GM19438 (cell line): ENCODE results near the gene XCL2.
"Not testable (repeated sequence)": the region's sequence is repeated elsewhere in the genome, so short reads cannot be mapped to it uniquely, and the experiment has no call there.

Experiments used
- ATAC-seq: cut with Tn5 transposase; IDR thresholded peaks from one replicate; pipeline ENCODE4 v1.9.1; 2021; ENCODE audit warnings: low read depth; ENCODE audit not compliant: unreplicated experiment

The XCL2 gene, protein sequence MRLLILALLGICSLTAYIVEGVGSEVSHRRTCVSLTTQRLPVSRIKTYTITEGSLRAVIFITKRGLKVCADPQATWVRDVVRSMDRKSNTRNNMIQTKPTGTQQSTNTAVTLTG

GRCh38 chr1:168543840-168544498 lies at the start of gene XCL2:
Gene XCL2, minus strand, starts transcription at chr1:168543997. Its CDS starts 33 bp downstream, at chr1:168543964.
- not testable (repeated sequence) for ATAC-seq

GRCh38 chr1:168591641-168592250 lies 47.9 kb upstream of the XCL2 start:
- no peak for ATAC-seq

DNA sequence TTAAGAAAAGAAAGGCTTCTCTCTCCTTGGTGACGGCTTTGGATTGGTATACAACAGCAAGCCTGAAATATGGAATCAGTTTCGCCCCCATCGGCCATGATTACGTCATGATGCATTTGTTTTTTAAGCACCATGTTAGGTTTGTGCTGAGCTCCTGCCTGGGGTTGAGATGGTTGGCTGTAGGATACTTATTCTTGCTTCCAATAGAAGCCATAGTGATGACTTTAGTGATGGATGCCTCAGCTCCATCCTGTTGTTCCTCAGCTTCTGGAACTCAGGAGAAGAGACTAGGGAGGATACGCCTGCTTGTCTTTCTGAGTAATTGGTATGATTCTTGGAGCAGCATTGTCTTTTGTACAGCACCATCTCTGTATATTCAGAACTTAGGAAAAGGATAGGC lies 47.3 kb upstream of the XCL2 start:
- ATAC-seq, result no peak

- no peak for ATAC-seq
These were observed 45.4 kb upstream of the XCL2 start for GRCh38 chr1:168589167-168589566.

GRCh38 chr1:168585937-168586336 lies 42.1 kb upstream of the XCL2 start:
- ATAC-seq, result no peak

GRCh38 chr1:168585191-168585590 lies 41.4 kb upstream of the XCL2 start:
- no peak for ATAC-seq

- no peak for ATAC-seq
These were observed 39.8 kb upstream of the XCL2 start for GRCh38 chr1:168583571-168583970.

DNA sequence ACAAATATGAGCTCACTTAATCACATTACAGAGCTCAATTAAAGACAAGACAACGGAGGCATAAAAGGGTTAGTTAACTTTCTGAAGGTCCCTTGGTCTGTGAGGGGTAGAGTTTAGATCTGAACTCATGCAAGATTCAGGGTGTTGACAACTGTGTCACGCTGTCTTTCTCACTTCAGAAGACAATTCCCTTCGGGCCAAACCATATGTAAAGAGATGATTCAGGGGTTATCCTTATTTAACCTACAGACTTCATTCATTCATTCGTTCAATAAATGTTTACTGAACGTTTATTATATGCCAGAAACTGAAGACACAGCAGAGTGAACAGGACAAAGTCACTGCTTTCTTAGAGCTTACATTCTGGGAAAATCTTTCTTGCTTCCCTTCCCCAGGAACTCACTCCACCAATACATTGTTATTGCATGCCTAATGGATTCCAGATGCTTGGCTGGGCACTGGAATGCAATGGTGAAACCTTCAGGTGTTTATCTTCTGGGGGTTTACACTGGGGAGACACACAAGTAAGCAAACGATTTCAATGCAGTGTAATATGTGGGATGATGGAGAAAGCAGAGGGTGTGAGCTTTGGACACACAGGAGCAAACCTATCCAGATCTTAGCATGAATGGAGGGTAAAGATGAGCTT lies 39.0 kb upstream of the XCL2 start:
- no peak for ATAC-seq

- no peak for ATAC-seq
These were observed 38.2 kb upstream of the XCL2 start for GRCh38 chr1:168581817-168582572.

DNA sequence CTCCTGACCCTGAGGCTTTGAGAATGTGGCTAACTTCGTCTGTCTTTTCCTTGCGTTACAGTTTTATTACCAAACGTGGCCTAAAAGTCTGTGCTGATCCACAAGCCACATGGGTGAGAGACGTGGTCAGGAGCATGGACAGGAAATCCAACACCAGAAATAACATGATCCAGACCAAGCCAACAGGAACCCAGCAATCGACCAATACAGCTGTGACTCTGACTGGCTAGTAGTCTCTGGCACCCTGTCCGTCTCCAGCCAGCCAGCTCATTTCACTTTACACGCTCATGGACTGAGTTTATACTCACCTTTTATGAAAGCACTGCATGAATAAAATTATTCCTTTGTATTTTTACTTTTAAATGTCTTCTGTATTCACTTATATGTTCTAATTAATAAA lies 37.2 kb upstream of the XCL2 start:
- ATAC-seq, result not testable (repeated sequence)

DNA sequence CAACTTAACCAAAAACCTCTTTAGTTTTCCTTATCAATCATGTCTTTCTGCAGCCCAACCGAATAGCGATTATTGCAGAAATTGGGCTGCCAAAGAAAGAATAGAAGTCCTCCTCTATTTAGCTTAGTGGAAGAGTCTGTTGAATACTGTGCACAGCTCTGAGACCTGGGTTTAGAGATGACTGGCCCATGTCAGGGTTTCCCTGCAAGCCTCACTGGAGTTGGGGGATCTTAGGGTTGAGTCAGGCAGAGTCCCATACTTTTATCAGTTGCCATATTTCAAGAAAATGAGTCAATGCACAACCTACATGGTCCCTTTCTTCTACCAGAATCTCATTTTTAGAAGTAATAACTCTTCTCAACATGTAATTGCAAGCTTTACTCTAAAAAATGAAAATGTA lies 36.5 kb upstream of the XCL2 start:
- not testable (repeated sequence) for ATAC-seq

GRCh38 chr1:168578531-168579185 lies 34.9 kb upstream of the XCL2 start:
- ATAC-seq, result not testable (repeated sequence)

DNA sequence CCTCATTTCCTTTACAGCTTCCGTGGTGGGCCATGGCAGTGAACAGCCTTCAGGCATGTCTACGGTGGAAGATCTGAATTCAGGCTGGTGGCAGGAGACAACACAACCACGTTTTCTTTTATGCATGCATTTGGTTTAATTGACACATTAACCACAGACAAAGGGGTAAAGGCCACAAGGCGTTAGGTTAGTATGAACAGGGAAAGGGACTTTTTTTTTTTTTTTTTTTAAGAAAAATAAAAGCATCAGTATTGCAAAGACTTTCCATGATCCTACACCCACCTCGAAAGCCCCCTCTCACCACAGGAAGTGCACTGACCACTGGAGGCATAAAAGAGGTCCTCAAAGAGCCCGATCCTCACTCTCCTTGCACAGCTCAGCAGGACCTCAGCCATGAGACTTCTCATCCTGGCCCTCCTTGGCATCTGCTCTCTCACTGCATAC lies 32.5 kb upstream of the XCL2 start, which contains the start of gene XCL1:
TSS of gene XCL1 (plus strand) at position 361 of the 444 bp plus-strand sequence. CDS start at position 394, 33 bp downstream.
- not testable (repeated sequence) for ATAC-seq

- ATAC-seq, result not testable (repeated sequence)
These were observed 30.4 kb upstream of the XCL2 start for GRCh38 chr1:168574234-168574633.

- ATAC-seq, result no peak
These were observed 28.8 kb upstream of the XCL2 start for GRCh38 chr1:168572633-168573032.

DNA sequence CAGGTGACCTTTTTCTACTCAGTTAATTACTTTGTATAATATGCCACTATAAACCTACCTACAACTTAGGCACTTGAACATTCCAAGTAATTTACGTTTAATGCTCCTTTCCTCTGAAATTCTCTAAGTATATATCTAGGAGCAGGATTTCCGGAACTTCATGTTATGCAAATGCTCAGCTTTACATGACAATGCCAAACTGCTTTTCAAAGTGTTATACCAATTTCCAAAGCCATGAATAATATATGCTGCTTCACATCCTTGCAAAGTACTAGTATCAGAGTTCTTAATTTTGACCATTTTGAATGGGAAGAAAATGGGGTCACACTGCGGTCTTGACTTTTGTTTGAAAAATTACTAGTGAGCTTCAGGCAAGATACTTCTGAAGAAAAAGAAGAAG lies 26.9 kb upstream of the XCL2 start:
- ATAC-seq, result no peak

GRCh38 chr1:168568346-168568745 lies 24.5 kb upstream of the XCL2 start:
- no peak for ATAC-seq

DNA sequence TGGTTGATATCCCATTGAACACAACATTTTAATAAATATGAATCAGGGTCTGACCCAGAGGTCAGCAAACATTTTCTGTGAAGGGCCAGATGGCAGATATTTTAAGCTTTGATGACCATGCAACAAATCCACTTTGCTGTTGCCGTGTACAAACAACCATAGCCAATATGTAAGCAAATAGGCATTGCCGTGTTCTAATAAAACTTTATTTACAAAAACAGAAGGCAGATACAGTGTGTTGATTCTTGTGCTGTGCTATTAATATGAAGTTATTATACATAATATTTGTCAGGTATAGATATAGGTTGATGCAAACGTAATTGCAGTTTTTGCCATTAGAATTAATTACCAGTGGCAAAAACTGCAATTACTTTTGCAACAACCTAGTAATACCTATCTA lies 23.8 kb upstream of the XCL2 start:
- no peak for ATAC-seq

DNA sequence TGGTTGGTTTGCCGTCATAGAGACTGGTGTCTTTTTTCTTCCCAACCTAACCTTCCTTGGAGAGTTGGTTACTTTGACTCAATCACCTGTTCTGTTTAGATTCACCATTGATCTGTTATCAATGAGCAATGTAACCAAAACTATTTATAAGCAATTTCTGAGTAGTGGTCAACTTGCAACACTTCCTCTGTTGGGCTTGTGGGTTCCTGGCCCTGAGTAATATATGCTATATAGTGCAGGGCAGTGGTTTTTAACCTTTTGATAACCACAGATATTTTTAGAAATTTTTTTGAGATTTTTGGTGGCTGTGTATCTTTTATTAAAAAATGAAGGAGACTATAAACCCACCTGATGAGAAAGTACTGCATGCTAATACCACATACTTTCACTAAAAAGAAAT lies 23.2 kb upstream of the XCL2 start:
- no peak for ATAC-seq

- ATAC-seq, result no peak
These were observed 22.0 kb upstream of the XCL2 start for GRCh38 chr1:168565825-168566224.
